Erythroblast (primary cell): ENCODE measurements around the gene OR1E2.

Experiments used
- GATA1 ChIP-seq: IDR thresholded peaks from 2 replicates; pipeline ENCODE4 v1.6.1; 2011; ENCODE audit warnings: low read depth, mild to moderate bottlenecking, control low read depth, low read length, moderate library complexity
- POLR2A ChIP-seq: IDR thresholded peaks from 2 replicates; pipeline ENCODE4 v1.6.1; 2011; ENCODE audit warnings: mild to moderate bottlenecking, low read length

DNA sequence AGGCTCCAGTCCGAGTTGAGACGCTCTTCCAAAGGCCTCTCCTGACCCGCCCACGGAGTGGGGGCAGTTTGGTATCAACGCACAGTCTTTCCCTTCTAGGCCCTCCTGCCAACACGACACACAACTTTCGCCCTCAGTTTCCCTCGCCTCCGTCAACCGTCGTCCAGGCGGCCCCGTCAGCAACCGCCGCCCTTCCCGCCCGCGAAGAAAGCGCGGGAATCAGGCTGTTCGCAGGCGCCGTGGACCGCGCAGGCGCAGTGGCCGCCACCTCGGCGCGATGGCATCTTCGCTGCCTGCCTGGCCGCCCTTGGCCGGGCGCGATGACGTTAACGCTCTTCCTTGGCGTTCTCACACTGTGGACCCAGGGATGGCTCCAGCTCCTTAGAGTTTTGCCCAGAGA lies 38.0 kb upstream of the OR1E2 start, which contains the start of gene SPATA22:
- TF ChIP-seq POLR2A = no peak
- no peak for TF ChIP-seq GATA1
